ENCODE measurements around the gene LRMDA.

LRMDA gene

DNA sequence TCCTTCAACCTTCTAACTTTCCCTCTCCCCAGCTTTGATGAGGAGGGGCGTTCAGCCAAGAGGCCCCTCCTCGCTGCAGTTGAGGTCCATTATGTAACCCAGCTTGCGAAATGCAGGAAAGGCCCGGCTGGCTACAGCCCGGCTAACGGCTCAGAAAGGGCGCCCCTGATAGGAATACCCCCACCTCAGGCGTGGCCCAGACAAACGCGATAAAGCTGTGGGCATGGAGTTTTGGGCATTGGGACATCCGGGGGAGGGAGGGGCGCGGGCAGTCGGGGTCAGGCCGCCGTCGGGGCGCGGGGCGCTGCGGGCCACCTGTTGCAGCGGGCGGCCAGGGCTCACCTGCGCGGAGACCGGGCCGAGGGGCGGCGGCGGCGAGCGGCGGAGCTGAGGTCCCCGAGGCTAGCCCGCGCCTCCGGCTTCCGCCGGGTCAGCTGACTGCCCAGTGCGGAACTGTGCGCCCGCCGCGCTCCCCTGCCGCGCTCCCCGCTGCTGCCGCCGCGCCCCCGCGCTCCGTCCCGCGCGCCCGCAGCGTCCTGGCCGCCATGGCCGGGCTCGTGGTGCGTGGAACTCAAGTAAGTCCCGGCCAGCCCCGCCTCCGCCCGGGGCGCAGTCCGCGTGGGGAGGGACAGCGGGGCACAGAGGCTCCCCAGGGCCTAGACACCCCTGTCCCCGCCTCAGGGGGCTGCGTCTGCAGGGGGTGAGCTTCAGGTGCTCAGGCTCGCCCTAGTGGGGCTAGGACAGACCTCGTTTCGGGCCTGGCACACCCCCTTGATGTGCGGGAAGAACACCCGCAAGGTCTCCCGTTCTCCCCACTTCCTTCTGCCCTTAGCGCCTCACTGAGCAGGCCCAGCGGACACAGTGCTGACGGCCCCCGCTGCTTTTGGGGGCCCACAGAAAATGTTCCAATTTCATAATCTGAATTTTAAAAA lies at the start of gene LRMDA:
Gene LRMDA, plus strand, starts transcription at position 445 of the 932 bp plus-strand sequence.
- TF ChIP-seq, protein P1, sequence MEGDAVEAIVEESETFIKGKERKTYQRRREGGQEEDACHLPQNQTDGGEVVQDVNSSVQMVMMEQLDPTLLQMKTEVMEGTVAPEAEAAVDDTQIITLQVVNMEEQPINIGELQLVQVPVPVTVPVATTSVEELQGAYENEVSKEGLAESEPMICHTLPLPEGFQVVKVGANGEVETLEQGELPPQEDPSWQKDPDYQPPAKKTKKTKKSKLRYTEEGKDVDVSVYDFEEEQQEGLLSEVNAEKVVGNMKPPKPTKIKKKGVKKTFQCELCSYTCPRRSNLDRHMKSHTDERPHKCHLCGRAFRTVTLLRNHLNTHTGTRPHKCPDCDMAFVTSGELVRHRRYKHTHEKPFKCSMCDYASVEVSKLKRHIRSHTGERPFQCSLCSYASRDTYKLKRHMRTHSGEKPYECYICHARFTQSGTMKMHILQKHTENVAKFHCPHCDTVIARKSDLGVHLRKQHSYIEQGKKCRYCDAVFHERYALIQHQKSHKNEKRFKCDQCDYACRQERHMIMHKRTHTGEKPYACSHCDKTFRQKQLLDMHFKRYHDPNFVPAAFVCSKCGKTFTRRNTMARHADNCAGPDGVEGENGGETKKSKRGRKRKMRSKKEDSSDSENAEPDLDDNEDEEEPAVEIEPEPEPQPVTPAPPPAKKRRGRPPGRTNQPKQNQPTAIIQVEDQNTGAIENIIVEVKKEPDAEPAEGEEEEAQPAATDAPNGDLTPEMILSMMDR (IDR thresholded peaks at IDR 0.05) = no peak

DNA sequence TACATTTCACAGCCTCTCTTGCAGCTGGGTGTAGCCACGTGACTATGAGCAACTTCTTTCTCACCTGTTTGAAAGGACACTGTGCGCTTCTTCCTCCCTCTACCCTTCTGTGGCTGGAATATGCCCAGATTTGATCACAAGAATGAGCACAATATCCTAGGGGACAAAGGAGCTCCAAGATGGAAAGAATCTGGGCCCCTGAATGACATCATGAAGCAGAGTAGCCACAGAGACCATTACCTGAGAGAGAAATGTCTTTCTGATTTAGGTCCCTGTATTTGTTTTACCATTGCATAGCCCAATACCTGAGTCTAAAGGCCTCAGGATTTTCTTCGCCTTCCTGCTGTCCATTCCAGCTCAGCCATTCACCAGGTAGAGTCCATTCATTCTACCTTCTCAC lies 45.3 kb upstream of the LRMDA start:
- TF ChIP-seq, protein P1 (IDR thresholded peaks at IDR 0.05) = no peak

DNA sequence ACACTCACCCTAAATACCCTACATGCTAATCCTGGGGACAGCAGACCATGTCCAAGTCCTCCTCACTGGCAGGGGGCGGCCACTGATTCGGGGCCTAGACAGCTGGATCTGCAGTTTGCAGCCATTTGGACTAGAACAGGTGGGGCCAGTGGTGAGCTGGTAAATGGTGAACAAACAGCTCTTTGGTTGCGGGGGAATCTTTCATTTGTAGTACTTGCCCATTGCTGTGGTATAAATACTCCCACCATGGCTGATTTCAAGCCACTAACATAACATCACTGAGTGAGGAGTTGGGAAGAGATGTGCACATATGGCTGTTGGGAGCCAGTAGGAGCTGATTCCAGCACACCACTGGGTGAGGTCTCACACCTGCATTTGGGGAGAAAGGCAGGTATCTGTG lies 43.3 kb upstream of the LRMDA start:
- TF ChIP-seq, protein P1 (IDR thresholded peaks at IDR 0.05) = no peak

DNA sequence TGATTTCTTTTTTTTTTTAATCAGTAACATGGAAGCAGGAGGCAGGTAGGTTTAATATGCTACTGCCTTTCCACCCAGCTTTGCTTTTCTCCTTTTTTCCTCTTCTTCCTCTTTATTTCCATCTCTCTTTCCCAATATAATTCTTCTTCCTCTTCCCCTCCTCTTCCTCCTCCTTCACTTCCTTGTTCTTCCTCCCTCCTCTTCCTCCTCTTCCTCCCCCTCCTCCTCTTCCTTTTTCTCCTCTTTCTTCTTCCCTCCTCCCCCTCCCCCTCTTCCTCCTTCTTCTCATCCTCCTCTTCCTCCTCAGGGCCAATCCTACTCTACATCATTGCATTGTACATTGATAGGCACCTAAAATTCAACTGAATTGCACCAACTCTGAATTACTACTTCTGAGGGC lies 41.2 kb upstream of the LRMDA start:
- TF ChIP-seq, protein P1 (IDR thresholded peaks at IDR 0.05) = no peak

DNA sequence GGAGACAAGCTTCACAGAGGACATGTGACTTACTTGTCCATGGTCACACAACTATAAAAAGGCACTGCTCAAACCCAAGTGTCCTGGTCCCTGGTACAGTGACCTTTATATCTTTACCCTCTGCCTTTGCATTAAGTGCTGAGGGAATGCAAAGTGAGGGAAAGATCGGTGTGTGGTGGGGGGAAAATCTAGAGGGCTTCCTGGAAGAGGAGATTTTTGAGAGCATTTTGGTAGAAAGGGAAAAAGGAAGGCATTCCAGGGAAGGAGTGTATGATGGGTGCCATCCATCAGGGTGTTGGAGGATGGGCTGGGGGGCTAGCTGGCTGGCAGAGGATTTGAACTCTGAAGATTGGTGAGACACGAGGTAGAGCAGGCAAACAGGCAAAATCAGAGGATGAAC lies 39.2 kb upstream of the LRMDA start:
- TF ChIP-seq, protein P1 (IDR thresholded peaks at IDR 0.05) = no peak

DNA sequence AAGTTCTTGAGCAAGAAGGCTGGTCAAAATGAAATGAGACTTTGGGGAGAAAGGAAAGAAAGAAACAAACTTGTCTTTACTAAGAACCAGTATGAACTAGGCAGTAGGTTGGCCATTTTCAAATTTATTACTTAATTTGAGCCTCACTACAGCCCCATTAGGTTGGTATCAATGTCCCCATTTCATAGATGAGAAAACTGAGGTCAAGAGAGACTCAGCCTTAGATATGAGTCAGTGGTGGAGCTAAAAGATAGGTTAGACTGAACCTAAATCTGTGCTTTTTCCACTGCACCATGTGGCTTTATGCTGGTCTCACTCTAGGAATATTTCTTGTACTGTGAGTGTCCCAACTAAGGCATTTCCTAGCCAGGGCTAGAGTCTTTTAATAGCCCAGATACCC lies 38.7 kb upstream of the LRMDA start:
- TF ChIP-seq, protein P1 (IDR thresholded peaks at IDR 0.05) = no peak

DNA sequence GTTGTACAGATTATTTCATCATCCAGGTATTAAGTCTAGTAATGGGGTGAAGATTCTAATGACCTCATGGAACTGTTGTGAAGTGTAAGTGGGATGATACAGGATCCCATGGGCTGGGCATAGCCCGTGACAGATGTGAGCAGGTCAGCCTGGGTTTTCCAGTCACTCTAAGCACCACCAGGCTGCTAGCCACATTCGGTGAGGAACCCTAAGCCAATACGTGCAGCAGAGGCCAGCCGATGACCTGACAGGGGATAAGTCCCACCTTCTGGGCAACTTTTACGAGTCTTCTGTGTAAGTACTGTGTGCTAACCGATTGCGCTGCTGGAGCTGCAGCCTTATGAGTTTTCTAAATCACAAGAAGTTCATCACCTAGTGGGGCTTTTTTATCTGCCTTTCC lies 37.2 kb upstream of the LRMDA start:
- TF ChIP-seq, protein P1 (IDR thresholded peaks at IDR 0.05) = no peak
